GM18861 (cell line): Measurements from ENCODE around the gene IKZF5.

Experiments used
- ATAC-seq: cut with Tn5 transposase; IDR thresholded peaks from one replicate; pipeline ENCODE4 v1.9.1; 2021; ENCODE audit not compliant: unreplicated experiment

IKZF5 gene

DNA sequence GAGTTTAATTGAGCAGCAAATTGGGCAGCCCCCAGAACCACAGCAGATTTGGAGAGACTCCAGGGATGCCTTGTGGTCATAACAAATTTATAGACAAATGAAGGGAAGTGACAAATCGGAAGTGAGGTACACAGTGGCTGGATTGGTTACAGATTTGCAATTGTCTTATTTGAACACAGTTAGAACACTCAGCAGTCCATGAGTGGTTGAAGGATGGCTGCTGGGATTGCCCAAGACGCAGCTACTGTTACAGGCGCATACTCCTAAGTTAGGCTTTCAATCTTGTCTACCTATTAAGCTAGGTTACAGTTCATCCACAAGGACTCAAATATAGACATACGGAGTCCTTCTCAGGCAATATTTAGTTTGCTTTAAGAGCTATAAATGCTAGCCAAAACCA lies 7.6 kb upstream of the IKZF5 start:
- ATAC-seq = no peak

DNA sequence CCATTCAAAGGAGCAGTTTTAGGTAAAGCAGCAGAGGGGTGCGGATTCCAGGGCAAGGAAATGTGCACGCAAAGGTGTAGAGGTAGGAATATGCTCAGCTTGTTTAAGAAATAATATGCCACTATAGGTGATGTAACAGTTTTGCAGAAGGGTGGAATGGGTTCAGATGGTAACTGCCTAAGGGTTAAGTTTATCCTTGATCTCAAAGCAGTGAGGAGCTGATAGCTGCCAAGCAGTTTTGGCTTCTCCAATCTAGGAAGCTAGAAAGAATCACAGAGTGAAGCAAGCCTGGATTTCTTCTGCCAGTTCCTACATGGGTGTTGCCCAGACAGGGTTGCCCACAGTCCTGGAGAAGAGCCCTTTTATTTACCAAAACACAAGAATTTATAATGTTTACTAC lies 6.2 kb upstream of the IKZF5 start:
- no peak for ATAC-seq

DNA sequence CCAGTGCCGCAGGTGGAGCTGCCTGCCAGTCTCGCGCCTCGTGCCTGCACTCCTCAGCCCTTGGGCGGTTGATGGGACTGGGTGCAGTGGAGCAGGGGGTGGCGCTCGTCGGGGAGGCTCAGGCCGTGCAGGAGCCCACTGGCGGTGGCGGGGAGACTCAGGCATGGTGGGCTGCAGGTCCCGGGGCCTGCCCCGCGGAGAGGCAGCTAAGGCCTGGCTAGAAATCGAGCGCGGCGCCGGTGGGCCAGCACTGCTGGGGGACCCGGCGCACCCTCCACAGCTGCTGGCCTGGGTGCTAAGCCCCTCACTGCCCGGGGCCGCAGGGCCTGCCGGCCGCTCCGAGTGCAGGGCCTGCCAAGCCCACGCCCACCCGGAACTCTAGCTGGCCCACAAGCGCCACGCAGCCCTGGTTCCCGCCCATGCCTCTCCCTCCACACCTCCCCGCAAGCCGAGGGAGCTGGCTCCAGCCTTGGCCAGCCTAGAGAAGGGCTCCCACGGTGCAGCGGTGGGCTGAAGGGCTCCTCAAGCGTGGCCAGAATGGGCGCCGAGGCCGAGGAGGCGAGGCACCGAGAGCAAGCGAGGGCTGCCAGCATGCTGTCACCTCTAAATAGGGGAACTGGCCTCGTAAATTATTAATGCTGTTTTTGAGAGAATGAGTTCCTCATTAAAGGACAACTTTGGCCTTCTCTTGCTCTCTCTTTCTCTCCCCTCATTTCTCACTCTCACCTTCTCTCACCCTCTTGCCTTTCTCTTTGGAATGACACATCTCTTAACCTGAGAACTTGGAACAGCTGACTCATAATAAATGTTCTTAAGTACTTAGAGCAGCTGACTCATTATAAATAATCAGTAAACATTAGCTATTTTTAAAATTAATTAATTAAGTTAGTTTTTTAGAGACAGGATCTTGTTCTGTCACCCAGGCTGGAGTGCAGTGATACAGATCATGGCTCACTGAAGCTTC lies 5.1 kb upstream of the IKZF5 start:
- ATAC-seq = no peak

DNA sequence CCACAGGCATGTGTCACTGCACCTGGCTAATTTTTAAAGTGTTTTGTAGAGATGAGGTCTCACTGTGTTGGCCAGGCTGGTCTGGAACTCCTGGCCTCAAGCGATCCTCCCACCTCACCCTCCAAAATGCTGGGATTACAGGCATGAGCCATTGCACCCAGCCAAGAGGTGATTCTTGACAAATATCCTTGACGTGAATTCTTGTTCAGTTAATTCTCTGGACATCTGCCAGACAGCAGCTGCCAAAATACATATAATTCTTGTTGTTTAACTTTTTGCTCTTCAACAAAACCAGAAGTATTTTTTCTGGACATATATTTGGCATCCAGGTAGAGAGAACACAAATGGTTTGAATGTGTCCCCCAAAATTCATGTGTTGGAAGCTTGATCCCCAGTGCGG lies 3.4 kb upstream of the IKZF5 start:
- ATAC-seq = no peak

DNA sequence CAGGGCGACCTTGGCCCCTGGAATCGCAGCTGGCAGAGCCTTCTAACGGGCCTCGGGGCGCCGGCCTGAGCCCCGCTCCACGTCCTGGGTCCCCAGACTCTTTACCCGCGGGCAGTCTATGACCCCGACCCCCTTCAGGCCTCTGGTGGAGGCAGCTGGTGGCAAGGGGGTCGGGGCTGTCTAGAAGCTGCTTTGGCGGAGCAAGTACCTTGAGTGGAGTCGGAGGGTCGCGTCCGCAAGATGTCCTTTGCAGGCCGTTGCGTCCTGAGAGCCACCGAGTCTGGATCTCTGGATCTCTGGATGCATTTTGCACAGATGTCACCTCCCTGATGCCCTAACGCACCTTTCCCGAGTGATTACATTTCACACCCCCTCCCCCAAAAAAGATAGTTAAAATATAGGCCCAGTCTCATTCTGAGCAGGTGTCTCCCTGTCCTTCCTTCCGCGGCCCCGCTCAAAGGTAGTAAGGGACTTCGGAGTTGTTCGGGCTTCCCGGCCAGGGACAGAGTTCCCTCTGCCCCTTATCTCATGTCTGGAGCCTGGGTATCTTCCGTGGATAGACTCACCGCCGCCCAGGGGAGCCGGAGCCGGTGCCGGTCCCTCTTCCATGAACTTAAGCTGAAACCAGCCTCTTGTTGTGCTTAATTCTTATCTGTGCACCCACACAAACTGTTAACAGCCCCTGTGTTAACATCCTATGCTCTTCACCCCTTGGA lies 668 bp upstream of the IKZF5 start:
- no peak for ATAC-seq

DNA sequence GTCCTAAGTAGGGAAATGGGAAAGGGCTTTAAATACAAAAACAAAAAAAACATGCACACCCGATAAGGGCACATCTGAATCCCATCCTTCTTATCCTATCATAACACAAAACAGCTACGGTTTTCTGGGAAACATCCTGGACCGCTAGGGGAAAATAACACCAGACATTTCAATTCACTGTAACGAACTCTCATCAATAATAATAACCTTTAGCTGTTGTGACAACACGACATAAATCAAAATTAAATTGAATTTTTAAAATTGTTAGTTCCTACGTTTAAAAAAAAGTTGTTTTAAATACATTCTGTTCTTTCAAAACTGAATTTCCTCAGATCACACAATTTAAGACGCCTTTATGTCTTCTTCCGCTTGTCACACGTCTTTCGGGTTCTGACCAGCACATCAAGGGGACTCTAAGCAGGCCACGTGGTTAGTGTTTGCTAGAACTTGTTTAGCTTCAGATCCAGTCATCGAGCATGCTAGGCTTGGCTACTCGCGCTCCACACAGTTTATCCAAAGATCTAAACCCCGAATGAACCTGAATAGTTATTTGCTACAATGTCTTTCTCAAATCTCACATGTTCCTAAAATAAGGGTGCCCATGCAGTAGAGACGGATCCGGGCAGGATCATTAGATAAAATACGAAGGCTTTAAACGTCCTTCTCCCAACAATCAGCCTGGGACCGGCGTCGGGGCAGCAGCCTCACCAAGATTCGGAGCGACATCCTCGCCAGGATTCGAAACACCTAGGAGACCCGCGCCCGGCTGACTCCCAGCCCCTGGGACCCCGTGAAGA lies 839 bp downstream of the IKZF5 start:
- peak; percentile 37 for ATAC-seq

DNA sequence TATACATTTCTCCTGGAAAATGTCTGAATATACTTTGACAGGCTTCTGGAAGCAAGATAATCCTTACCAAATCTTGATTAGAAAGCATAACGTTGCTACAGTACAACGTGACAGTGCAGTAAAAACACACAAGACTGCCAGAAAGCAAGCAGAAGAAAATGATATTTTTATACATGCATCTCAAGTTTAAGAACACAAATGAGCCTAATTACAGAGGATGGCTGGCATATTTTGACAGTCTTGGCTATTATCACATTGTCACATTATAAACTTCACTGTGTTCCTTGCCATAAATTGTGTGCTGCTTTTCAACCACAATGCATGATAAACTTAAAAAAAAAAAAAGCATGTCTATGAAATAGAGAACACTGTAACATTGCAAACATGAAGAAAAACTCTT lies 4.3 kb downstream of the IKZF5 start:
- ATAC-seq = no peak

DNA sequence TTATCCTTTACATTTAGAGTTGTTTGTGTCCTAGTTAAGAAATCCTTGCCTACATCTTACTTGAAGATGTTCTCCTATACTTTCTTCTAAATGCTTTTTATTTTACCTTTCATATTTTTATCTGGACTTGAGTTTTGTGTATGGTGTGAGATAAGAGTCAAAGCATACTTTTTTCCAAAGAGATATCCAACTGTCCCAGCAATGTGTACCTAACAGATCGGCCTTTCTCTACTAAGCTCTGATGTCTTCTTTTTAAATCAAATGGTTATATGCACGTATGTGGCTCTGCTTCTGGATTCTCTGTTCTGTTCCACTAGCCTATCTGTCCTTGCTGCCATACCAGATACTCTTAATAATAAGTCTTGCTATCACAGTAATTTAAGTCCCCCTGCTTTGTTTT lies 7.2 kb downstream of the IKZF5 start:
- ATAC-seq = no peak

DNA sequence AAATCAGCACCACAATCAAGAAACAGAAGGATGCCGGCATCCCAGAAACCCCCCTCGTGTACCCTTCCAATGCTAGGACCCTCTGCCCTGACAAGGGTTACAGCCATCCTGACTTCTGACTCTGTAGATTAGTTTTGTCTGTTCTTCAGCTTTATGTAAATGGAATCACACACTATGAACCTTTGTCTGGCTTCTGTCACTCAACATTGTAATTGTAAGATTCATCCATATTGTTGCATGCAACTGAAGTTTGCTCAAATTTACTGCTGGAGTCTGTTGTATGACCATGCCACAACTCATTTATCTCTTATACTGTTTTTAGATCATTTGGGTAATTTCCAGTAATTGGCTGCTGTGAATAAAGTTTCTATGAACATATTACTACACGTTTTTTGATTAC lies 8.4 kb downstream of the IKZF5 start:
- no peak for ATAC-seq

DNA sequence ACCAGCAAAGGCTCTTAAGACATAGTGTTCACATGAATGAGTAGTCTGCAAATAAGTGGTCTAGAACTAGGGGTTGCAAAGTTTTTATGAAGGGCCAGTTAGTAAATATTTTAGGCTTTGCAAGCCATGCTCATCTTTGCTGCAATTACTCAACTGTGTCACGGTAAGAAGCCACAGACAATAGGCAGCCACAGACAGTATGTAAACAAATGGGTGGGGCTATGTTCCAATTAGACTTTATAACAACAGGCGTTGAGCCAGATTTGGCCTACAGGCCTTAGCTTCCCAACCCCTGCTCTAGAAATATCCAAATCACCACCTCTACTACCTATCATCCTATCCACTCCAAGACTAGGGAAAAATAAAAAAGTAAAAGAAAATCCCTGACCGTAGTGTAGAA lies 9.2 kb downstream of the IKZF5 start:
- ATAC-seq = no peak

DNA sequence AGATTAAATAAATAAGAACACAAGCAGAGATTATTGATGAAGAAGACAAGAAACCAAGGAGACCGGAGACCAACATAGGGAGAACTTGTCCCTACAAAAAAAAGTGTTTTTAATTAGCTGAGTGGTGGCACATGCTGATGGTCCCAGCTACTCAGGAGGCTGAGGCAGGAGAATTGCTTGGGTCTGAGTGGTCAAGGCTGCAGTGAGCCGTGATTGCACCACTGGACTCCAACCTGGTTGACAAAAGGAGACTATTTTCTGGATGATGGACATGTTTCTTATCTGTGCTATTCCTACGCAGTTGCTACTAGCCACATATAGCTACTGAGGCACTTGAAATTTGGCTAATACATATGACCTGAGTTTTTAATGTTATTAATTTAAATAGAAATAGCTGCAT lies 9.7 kb downstream of the IKZF5 start:
- ATAC-seq = no peak

DNA sequence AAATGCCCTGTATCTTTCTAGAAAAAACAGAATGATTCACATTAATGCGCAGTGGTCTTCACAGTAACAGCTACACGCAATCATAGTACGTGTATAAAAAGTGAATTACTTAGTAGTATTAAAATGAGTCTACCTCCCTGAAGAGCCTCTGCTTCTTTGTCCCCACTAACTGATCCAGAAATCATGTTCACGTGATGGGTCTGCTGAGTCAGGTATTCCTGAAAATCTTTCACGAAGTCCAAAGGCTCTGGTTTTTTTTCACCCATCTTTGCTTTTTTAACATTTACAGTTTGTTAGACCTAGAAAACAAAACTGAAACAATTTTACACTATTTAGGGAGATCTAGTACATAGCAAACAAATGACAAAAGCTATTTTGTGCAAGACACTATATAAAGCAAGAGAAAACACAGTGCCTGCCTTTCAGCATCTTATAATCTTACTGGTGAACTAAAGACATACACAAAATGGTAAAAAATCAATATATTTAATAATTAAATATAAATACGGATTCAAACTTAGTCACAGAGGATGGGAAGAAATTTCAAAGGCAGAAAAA lies 10.2 kb downstream of the IKZF5 start:
- ATAC-seq = no peak

DNA sequence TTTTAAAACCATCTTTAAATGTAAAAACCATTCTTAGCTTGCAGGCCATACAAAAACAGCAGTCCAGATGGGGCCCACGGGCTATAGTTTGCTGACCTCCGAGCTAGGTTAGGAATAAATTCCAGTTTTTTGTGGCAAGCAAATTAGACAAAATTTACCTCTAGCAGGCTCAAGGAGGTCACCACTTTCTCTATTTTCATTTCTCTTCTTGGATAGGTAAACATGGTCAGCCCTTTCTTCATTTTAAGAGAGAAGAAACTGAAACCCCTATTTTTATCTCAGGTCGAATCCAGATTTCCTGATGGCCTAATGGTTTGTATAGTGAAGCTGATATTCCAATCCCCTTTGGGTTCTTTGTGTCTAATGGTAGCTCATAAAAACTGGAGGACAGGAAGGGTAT lies 10.7 kb downstream of the IKZF5 start:
- no peak for ATAC-seq

DNA sequence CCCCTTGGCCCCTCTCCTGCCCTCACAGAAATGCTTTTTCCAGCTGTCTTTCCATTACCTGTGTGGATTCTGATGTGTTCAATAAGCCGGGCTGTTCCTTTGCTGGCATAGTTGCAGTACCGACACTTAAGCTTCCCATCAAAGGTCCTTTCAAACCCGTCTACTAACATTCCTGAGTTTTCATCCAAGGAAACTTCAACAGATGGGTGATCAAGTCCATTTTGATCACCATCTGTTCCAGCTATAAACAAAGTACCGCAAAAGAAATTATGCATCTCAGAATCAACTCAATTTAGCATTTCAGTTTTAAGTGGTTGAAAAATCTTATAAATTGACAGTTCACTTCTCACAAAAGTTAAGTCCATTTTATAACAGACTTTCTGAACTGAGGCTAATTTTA lies 12.7 kb downstream of the IKZF5 start:
- ATAC-seq = no peak

DNA sequence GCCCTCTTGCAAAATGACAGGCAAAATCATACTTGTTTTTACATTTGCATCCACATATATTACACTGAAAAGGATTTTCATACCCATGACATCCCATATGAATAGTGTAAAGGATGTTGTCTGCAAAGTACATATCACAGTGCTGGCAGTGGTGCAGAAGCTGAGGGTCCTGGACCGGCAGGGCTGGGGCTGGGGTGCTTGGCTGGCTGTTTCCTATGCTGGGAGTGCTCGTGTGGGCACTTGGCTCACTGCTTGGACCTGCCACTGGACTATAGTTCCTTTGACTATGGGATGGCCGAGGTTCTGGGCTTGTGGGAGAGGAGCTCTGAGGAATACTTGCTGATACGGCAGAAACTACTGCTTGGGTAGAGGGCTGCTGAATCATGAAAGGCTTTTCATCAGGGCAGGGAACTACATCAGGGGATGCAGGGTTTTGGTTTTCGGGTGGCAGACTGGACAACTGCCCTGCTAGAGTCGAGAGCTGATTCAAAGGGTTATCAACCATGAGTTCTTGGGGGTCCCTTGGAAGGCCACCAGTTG lies 14.7 kb downstream of the IKZF5 start:
- ATAC-seq = no peak

DNA sequence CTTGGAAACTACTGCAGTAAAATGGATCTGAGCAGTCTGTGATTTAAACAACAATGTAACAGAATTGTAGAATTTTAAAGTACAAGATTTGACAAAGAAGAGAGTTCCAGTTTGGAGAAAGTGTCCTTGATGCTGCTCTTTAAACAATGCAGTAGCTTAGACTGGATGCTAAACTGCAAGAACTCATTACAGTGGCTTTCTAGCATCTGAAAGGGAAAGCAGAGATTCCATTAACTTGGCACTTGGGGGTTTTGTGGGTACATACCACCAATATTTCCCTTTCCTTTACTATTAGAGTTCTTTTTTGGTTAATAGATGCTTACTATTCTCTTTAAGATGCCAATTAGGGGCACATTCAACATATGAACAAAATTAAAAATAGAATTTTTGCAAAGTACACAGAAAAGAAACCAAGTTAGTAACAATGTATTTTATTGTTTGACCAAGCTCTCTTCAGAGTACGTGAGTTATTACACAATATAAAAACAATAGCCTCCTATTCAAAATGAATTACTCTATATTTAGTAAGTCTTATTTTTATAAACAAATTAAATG lies 16.5 kb downstream of the IKZF5 start:
- no peak for ATAC-seq

DNA sequence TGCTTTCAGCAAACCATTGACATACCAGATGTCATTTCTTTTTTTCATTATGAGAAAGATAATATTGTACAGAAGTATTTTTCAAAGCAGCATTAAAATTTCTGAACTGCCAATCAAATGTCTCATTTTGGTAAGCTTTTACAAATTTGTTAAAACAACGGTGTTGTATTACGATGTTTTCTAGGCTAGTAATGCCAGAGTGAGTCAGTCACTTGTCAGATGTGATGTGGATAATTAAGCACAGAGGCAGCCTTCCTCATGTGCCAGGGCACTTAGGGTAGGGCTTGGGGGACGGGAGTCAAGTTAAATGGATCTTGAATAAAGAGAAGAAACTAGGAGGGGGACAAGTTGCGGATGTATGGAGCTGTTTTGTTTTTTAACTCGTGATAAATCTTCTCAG lies 18.3 kb downstream of the IKZF5 start:
- ATAC-seq = no peak

DNA sequence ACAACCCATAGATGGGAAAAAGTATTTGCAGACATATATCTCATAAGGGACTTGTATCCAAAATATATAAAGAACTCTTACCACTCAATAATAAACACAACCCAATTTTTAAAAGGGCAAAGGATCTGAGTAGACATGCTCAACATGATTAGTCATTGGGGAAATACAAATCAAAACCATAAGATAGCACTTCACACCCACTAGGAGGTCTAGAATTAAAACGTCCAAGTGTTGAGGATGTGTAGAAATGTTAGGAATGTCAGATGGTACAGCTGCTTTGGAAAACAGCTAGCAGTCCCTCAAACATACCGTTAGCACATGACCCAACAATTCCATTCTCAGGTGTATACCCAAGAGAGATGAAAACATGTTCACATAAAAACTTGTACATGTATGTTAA lies 20.1 kb downstream of the IKZF5 start:
- no peak for ATAC-seq

DNA sequence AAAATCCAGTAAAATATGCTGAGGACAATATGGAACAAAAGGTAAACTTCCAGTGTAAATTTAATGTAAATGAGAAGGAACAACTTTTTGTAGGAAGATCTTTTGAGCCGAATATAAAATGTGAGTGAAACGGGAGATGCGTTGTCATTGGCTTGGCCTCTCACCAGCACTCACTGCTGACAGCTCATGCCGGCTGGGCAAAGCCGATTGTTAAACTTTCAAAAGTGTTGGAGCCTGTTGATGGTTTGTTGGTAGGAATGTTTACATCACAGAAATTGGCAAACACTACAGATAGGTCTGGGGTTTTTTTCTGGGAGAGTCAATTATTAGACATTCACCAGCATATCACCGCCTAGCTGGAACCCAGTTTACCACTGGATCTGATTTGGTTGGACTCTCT lies 22.3 kb downstream of the IKZF5 start:
- ATAC-seq = no peak

DNA sequence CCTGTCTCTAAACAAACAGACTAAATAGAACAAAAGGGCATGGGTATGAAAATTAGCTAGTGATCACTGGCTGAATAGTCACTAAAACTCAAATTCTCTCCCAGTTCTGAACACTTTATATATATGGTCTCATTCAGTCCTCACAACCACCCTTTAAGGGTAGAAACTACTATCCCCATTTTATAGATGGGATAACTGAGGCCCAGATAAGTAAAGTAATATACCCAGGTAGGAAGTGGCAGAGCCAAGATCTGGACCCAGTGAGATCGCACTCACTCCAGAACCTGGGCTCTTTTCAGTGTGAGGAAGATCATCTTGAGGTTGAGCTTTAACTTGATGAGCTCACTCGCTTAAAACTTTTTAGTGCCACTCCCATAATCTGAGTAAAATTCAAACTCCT lies 23.9 kb downstream of the IKZF5 start:
- no peak for ATAC-seq

DNA sequence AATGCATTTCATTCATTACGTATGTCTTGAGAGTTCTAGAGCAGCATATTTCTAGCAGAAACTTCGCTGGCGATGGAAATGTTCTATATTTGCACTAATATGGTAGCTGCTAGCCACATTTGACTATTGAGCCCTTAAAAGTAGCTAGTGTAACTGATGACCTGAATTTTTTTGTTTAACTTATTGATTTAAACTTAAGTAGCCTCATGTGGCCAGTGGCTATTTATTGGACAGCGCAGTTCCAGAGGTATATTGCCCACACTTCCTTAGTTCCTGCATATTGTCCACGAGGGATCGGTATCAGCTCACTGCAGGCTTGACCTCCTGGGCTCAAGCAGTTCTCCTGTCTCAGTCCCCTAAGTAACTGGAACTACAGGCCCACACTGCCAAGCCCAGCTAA lies 24.7 kb downstream of the IKZF5 start:
- no peak for ATAC-seq
